Embryonic facial prominence (tissue), 1 donor: Measurements from ENCODE around the gene ZEB2.

Experiments used
- DNase-seq: peaks from one replicate; pipeline ENCODE4 v3.0.0-alpha.2; 2016; ENCODE audit errors: extremely low spot score

Gene ZEB2

DNA sequence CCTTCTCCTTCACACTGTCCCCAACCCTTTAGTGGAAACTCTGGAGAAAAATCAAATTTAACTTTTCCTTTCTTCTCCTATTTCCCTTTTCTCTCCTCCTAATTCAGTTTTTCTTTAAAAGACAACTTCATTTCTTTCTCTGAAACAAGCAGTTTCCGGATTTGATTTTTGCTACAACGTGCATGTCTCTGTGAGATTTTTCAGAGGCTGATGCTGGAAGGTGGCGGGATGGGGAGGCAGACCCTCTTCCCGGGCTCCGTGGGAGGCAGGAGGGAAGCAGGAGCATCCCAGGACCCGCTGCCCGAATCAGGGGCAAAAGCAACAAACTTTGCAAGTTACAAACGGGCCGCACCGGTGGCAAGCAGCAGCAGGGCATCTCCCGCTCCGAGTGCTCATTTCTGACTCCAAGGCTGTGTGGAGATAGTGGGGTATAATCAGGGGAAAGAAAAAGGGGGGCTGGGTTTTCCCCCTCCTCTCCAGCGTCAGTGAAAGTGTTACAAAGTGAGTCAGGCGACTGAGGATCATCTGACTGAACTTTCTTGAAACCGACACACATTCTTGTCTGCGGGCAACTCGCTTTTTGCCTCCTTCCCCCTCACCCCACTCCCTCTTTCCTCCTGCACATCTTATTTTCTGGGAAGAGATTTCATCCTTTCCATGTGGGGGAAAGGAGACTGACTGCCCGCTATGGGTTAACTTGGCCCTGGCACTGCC lies 6.4 kb downstream of the ZEB2 start:
- DNase-seq: no peak

- no peak for DNase-seq
These were observed 7.0 kb downstream of the ZEB2 start for GRCh38 chr2:144512891-144513351.

GRCh38 chr2:144512470-144512869 lies 7.4 kb downstream of the ZEB2 start:
- no peak for DNase-seq

- DNase-seq: no peak
These were observed 8.0 kb downstream of the ZEB2 start for GRCh38 chr2:144511937-144512336.

DNA sequence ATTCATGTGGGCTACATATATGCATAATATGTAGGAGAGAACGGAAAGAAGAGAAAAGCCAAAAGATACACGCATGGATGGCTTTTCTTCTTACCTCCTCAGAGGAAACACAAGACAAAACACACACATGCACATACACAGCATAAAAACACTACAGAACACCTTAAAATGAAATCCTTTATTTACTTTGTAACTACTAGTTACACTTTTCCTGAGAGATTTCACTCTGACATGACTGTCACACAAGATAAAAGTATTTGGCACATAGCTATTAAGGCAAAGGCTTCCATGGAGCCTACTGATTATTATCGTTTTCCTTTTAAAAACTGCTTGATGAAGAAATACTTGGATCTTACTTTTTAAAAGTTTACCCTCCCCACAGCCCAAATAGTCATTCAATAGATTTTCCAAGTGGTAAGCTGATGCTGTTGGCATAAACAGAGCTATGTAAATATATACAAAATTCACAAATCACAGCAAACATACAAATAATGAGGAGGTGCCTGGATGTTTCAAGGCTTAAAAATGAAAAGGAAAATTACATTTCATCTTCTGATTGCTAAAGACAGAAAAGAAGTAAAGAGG lies 8.6 kb downstream of the ZEB2 start:
- DNase-seq: no peak

DNA sequence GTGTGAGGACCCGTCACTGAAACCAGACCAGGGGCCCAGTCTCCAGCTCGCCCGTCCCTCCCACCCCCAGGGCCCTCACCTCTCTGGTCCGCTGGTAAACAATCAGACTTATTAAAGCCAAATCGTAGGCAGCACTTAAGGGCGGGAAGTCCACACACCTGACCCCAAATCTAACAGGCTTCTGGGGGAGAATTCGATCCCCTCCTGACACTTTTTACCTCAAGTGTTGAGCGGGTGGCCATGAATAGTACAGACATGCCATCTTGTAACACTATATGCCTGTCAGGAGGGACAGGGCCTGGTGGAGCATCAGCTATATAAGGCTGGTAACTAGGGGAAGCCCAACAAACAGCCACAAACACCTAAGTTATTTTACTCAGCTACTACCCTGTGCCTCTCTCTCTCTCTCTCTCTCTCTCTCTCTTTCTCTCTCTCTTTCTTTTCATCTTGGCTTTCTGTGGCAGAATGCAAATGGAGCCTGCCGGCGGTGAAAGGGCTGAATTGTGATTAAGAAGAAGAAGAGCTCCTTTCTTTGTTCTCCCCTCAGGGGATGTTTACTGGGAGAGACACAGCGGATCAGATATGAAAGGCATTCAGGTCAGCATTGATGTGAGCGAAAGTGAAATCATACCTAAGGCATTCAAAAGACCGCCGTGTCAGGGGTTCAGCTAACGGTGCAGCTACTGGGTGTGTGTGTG lies 9.5 kb downstream of the ZEB2 start:
- no peak for DNase-seq

GRCh38 chr2:144509879-144510221 lies 10.1 kb downstream of the ZEB2 start:
- DNase-seq: no peak

DNA sequence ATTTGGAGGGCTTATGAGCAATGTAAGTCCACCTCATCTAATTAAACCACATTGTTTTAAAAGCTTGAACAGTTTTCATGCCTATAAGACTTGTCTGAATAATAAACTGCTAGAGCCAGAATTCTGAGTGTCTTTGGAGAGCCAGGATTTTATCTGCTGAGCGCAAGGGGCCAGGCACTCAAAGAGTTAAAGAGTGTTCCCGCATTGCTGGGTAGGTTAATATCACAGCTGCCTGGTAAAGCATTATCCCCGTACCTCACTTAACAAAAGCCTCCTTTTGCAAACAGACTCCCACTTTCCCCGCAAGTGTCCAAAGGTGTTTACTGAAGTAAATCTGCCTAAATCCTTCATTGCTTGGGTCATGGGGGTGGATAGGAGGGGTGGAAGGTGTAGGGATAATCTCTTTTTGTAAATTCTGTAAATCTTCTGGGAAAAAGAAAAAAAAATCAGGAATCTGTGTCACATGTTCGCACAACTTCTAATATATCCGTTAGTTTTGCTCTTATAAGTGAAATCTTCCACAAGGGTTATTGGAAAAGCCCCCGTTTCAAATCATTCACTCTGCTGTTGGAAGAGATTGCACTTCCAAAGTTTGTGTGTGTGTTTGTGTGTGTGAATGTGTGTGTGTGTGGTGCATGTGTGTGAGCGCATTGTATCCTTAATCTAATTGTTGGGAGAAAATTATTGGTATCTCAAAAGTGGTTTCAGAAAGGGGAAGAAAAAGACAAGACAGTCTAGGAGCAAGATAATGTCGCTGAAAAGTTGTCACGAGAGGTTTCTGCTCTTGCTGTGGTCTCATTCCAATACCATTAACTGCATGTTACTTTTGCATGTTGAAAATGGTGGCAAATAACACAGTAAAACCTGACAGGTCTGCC lies 10.7 kb downstream of the ZEB2 start:
- no peak for DNase-seq

GRCh38 chr2:144508172-144508851 lies 11.6 kb downstream of the ZEB2 start:
- DNase-seq: no peak

- no peak for DNase-seq
These were observed 12.3 kb downstream of the ZEB2 start for GRCh38 chr2:144507441-144508171.

- no peak for DNase-seq
These were observed 14.6 kb downstream of the ZEB2 start for GRCh38 chr2:144505245-144505831.

GRCh38 chr2:144504218-144504641 lies 15.7 kb downstream of the ZEB2 start:
- DNase-seq: no peak

DNA sequence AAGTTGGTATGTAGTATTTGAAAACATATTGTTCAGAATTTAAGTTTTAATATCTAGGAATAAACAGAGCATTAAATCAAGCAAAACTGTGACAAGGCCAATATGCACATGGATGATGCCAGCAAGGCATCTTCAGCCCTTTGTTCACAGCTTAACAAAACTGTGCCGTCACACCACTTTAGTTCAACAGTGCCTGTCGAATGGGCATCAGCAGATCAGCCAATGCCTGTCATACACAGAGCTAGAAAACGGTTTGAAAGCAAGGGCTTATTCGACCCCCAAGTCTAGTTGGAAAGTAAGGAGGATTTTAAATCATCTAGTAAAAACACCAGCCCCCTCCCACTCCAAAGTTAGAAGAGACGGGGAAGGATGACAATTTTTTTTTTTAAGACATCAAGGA lies 16.7 kb downstream of the ZEB2 start:
- no peak for DNase-seq

- no peak for DNase-seq
These were observed 17.6 kb downstream of the ZEB2 start for GRCh38 chr2:144502369-144502768.

DNA sequence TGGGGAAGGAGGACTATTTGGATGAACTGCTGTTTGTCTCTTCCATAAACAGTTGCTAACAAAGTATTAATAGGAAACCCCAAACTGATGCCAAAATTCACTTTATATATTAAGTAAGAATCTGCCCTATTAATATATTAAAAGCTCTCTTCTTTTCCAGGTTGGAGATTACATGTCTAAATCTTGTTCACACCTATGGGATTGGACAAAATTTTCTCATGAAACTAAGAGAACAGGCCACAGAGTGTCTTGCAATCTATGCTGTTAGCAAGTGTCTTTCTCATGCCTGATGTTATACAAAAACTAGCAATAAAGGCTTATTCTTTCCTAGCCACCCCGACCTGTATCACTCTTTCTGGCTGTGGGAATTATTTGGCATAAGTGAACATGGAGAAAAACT lies 18.3 kb downstream of the ZEB2 start:
- DNase-seq: no peak

- DNase-seq: no peak
These were observed 18.8 kb downstream of the ZEB2 start for GRCh38 chr2:144501118-144501517.

DNA sequence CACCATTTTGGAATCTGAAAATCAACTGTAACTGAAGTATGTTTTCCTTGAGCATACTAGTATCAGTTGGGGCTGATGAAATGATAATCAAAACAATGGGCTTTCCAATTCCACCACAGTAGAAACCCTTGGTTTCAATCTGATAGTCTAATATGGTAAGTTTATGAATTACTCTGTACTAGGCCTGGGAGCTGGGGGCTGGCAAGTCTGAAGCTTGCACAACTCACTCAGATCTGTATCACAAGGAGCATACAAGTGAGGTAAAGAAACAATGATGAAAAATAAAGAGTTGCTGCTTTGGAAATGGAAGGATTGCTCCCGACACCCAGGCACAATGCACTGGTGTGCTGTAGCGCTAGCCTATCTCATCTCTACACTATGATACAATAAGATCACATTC lies 19.4 kb downstream of the ZEB2 start:
- no peak for DNase-seq

DNA sequence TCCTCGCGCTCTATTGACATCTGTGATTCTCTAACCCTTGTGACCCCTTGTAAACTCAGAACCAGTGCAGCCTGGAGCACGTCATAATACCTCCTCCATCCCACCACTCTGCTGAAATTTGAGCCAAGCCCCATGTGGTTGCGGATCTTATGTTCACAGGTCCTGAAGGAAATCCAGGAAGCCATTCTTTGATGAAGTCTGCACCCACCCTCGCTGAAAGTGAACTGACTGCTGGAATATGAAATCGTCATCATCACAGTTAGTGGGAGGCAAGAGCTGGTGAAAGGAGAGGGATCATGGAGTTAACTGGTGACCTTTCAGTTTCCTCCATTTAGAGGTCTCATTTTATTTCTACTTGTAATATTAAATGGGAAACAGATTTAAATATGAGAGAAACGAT lies 21.6 kb downstream of the ZEB2 start:
- no peak for DNase-seq

DNA sequence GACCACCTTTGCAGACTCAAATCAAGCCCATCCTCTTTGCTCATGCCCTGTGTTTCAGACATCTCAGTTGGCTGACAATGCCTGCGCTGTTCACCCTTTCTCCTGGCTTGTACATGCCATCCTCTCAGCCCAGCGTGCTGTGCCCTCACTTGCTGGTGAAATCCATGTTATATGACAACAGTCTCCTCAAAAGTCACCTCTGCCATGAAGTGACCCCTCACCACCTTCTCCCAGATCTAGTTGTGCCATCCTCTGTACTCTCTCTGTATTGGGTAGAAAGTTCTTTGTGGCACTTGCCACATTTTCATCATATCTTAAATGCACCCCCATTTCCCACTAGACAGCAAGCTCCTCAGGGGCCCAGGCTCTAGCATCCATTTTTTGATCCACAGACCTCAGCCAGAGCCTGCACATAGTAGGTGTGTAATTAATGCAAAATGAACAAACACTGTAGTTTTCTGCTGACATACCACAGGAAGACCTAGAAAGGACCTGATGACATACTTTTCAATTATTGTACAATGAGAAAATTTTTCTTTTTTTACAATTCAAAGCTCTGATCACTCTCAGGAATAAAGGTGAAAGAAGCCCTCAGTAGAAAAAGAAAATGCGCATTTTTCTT lies 22.8 kb downstream of the ZEB2 start:
- no peak for DNase-seq
